HepG2 (cell line): ENCODE data around the gene SOCS3. TPM values are rescaled to one million over a fixed set of nuclear protein-coding genes. Genes with fewer than 3 reads are reported as not detected.
A peak's percentile ranks its signal among the peaks of the same experiment; 100 is the strongest.

Experiments used
- DNMT3B ChIP-seq: conservative IDR thresholded peaks from 2 replicates; pipeline ENCODE4 v1.6.1; 2016; ENCODE audit warnings: missing biosample characterization, control low read depth
- DR1 ChIP-seq: sonication (generic); formaldehyde crosslinking; IDR thresholded peaks from 2 replicates; pipeline ENCODE4 v1.8.0; 2021; ENCODE audit warnings: mild to moderate bottlenecking, missing genetic modification reagents, inconsistent platforms
- FOXA3 ChIP-seq: IDR thresholded peaks from 2 replicates; pipeline ENCODE4 v1.6.1; 2016; ENCODE audit warnings: missing genetic modification reagents, missing compliant biosample characterization
- HBP1 ChIP-seq: IDR thresholded peaks from 2 replicates; pipeline ENCODE4 v1.6.1; 2016; ENCODE audit warnings: low read depth, control low read depth
- HMGXB4 ChIP-seq, 2 experiments: sonication (generic) in 1 of 2; formaldehyde crosslinking in 1 of 2; IDR thresholded peaks; 2 replicates each; pipeline versions ENCODE4 v1.4.0 to v1.6.1; 2018 to 2020; ENCODE audit warnings: missing genetic modification reagents in 2 of 2, borderline replicate concordance in 1 of 2, low read depth in 1 of 2, mild to moderate bottlenecking in 1 of 2, missing biosample characterization in 1 of 2
- HOXA7 ChIP-seq: sonication (generic); formaldehyde crosslinking; IDR thresholded peaks from 2 replicates; pipeline ENCODE4 v1.8.1; 2022; ENCODE audit warnings: mild to moderate bottlenecking, missing genetic modification reagents, moderate library complexity
- HOXA9 ChIP-seq: sonication (generic); formaldehyde crosslinking; IDR thresholded peaks from 2 replicates; pipeline ENCODE4 v1.8.1; 2022; ENCODE audit warnings: missing genetic modification reagents, mild to moderate bottlenecking, moderate library complexity, borderline replicate concordance
- NONO ChIP-seq, 2 experiments: fragments of 450-650 bp in 1 of 2; sonication (generic) in 1 of 2; formaldehyde crosslinking in 1 of 2; IDR thresholded peaks in 1 of 2; conservative IDR thresholded peaks in 1 of 2; 2 replicates each; pipeline versions ENCODE4 v1.6.1 to v1.8.0; 2017 to 2022; ENCODE audit warnings: mild to moderate bottlenecking in 1 of 2, missing genetic modification reagents in 1 of 2, moderate library complexity in 1 of 2
- RFXAP ChIP-seq: sonication (generic); formaldehyde crosslinking; IDR thresholded peaks from 2 replicates; pipeline ENCODE4 v1.4.0; 2020; ENCODE audit warnings: missing genetic modification reagents, borderline replicate concordance
- RXRB ChIP-seq: IDR thresholded peaks from 2 replicates; pipeline ENCODE4 v1.6.1; 2016; ENCODE audit warnings: borderline replicate concordance, missing genetic modification reagents, missing compliant biosample characterization
- SIN3A ChIP-seq: IDR thresholded peaks from 2 replicates; pipeline ENCODE4 v1.6.1; 2011; ENCODE audit warnings: low read depth, mild to moderate bottlenecking, control low read depth, low read length, borderline replicate concordance
- SOX6 ChIP-seq, 2 experiments: fragments of 450-650 bp in 1 of 2; sonication (generic) in 1 of 2; formaldehyde crosslinking in 1 of 2; IDR thresholded peaks; 2 replicates each; pipeline versions ENCODE4 v1.4.0 to v1.6.1; 2017 to 2020; ENCODE audit warnings: antibody characterized with exemption in 1 of 2, mild to moderate bottlenecking in 1 of 2, missing genetic modification reagents in 1 of 2
- SP4 ChIP-seq: sonication (generic); formaldehyde crosslinking; IDR thresholded peaks from 2 replicates; pipeline ENCODE4 v1.8.1; 2023; ENCODE audit warnings: mild to moderate bottlenecking, missing genetic modification reagents
- ZMAT3 ChIP-seq: sonication (generic); formaldehyde crosslinking; conservative IDR thresholded peaks from 2 replicates; pipeline ENCODE4 v1.7.0; 2021; ENCODE audit warnings: missing genetic modification reagents
- ZNF44 ChIP-seq: sonication (generic); formaldehyde crosslinking; IDR thresholded peaks from 2 replicates; pipeline ENCODE4 v1.5.1; 2020; ENCODE audit warnings: mild to moderate bottlenecking, missing genetic modification reagents
- polyA plus RNA-seq, 8 experiments: library from polyadenylated mRNA; depleted of rRNA in 3 of 8; stranded (reverse) in 7 of 8; unstranded in 1 of 8; fragments of >200 nt; fragmentation: Illumina TruSeq in 4 of 8; extraction: Trizol in 4 of 8; gene quantifications; 2 replicates each; pipeline versions ENCODE4 v1.2.1 to v1.2.3, GENCODE V29; 2011 to 2016; ENCODE audit warnings: low read depth in 4 of 8, missing spikeins in 1 of 8, mixed read lengths in 1 of 8; ENCODE audit not compliant: insufficient read depth in 1 of 8
- total RNA-seq, 5 experiments: library from RNA; depleted of rRNA; stranded (reverse); fragments of >200 nt; fragmentation: Illumina TruSeq; extraction: Trizol; gene quantifications; 2 replicates each; pipeline ENCODE4 v1.2.3, GENCODE V29; 2016; ENCODE audit warnings: low read depth in 1 of 5
- TF ChIP-seq, protein P1 (sequence below): sonication (generic); formaldehyde crosslinking; IDR thresholded peaks from 2 replicates; pipeline ENCODE4 v1.5.1; 2020; ENCODE audit warnings: mild to moderate bottlenecking, missing genetic modification reagents, moderate library complexity
- TF ChIP-seq, protein P2 (sequence below): IDR thresholded peaks from 2 replicates; pipeline ENCODE4 v1.6.1; 2016; ENCODE audit warnings: low read depth, missing genetic modification reagents, missing compliant biosample characterization

Gene SOCS3
- total and polyA plus RNA-seq, 2 of the 13 experiments (the other 11 are each of a cell fraction or from before 2014, with no cell fraction given) = 0.77 to 2.4 TPM

GRCh38 chr17:78359997-78360370 is at the start of gene SOCS3 (continued):
- TF ChIP-seq, protein P1, sequence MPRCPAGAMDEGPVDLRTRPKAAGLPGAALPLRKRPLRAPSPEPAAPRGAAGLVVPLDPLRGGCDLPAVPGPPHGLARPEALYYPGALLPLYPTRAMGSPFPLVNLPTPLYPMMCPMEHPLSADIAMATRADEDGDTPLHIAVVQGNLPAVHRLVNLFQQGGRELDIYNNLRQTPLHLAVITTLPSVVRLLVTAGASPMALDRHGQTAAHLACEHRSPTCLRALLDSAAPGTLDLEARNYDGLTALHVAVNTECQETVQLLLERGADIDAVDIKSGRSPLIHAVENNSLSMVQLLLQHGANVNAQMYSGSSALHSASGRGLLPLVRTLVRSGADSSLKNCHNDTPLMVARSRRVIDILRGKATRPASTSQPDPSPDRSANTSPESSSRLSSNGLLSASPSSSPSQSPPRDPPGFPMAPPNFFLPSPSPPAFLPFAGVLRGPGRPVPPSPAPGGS (CRISPR knock-in tag) = 0 out of 2 replicates have a peak, but pooled peaks have one; percentile 40
- TF ChIP-seq SIN3A (peak; percentile 68; the same call in 1 of the 2 replicates), HBP1 (0 out of 2 replicates have a peak, but pooled peaks have one; percentile 57), SOX6 (IDR thresholded peaks at IDR 0.05) (no peak), SOX6 (CRISPR knock-in tag; IDR thresholded peaks at IDR 0.05) (peak; percentile 19; the same call in 1 of the 2 replicates), FOXA3 (CRISPR knock-in tag) (peak; percentile 56; the same call in 1 of the 2 replicates), HOXA9 (CRISPR knock-in tag) (peak; percentile 51; the same call in 1 of the 2 replicates), RXRB (CRISPR knock-in tag) (peak; percentile 59; the same call in 1 of the 2 replicates), DNMT3B (CRISPR knock-in tag) (0 out of 2 replicates have a peak, but pooled peaks have one; percentile 17), RFXAP (CRISPR knock-in tag) (no peak), DR1 (peak; percentile 82), ZMAT3 (CRISPR knock-in tag) (0 out of 2 replicates have a peak, but pooled peaks have one; percentile 1), NONO (IDR thresholded peaks at IDR 0.05) (no peak), NONO (CRISPR knock-in tag; conservative IDR thresholded peaks at IDR 0.05) (0 out of 2 replicates have a peak, but pooled peaks have one; percentile 11), HOXA7 (no peak), HMGXB4 (CRISPR knock-in tag; IDR thresholded peaks at IDR 0.05; ENCODE audit: borderline replicate concordance in 1 of 2, low read depth in 1 of 2) (0 out of 4 replicates have a peak, but pooled peaks of 1 of the 2 experiments have one; percentile 54), SP4 (CRISPR knock-in tag) (0 out of 2 replicates have a peak, but pooled peaks have one; percentile 41), ZNF44 (CRISPR knock-in tag) (no peak)
- TF ChIP-seq, protein P2, sequence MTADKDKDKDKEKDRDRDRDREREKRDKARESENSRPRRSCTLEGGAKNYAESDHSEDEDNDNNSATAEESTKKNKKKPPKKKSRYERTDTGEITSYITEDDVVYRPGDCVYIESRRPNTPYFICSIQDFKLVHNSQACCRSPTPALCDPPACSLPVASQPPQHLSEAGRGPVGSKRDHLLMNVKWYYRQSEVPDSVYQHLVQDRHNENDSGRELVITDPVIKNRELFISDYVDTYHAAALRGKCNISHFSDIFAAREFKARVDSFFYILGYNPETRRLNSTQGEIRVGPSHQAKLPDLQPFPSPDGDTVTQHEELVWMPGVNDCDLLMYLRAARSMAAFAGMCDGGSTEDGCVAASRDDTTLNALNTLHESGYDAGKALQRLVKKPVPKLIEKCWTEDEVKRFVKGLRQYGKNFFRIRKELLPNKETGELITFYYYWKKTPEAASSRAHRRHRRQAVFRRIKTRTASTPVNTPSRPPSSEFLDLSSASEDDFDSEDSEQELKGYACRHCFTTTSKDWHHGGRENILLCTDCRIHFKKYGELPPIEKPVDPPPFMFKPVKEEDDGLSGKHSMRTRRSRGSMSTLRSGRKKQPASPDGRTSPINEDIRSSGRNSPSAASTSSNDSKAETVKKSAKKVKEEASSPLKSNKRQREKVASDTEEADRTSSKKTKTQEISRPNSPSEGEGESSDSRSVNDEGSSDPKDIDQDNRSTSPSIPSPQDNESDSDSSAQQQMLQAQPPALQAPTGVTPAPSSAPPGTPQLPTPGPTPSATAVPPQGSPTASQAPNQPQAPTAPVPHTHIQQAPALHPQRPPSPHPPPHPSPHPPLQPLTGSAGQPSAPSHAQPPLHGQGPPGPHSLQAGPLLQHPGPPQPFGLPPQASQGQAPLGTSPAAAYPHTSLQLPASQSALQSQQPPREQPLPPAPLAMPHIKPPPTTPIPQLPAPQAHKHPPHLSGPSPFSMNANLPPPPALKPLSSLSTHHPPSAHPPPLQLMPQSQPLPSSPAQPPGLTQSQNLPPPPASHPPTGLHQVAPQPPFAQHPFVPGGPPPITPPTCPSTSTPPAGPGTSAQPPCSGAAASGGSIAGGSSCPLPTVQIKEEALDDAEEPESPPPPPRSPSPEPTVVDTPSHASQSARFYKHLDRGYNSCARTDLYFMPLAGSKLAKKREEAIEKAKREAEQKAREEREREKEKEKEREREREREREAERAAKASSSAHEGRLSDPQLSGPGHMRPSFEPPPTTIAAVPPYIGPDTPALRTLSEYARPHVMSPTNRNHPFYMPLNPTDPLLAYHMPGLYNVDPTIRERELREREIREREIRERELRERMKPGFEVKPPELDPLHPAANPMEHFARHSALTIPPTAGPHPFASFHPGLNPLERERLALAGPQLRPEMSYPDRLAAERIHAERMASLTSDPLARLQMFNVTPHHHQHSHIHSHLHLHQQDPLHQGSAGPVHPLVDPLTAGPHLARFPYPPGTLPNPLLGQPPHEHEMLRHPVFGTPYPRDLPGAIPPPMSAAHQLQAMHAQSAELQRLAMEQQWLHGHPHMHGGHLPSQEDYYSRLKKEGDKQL (CRISPR knock-in tag) = 0 out of 2 replicates have a peak, but pooled peaks have one; percentile 13
